ENCODE data around the gene SCNM1. TPM values are rescaled to one million over a fixed set of nuclear protein-coding genes. Genes with fewer than 3 reads are reported as not detected.
A peak's percentile ranks its signal among the peaks of the same experiment; 100 is the strongest.
"Not testable (repeated sequence)": the region's sequence is repeated elsewhere in the genome, so short reads cannot be mapped to it uniquely, and the experiment has no call there.

SCNM1 gene
- total RNA-seq, 6 experiments from 2014 or later = 7.5 to 13.2 (median 8.5) TPM

DNA sequence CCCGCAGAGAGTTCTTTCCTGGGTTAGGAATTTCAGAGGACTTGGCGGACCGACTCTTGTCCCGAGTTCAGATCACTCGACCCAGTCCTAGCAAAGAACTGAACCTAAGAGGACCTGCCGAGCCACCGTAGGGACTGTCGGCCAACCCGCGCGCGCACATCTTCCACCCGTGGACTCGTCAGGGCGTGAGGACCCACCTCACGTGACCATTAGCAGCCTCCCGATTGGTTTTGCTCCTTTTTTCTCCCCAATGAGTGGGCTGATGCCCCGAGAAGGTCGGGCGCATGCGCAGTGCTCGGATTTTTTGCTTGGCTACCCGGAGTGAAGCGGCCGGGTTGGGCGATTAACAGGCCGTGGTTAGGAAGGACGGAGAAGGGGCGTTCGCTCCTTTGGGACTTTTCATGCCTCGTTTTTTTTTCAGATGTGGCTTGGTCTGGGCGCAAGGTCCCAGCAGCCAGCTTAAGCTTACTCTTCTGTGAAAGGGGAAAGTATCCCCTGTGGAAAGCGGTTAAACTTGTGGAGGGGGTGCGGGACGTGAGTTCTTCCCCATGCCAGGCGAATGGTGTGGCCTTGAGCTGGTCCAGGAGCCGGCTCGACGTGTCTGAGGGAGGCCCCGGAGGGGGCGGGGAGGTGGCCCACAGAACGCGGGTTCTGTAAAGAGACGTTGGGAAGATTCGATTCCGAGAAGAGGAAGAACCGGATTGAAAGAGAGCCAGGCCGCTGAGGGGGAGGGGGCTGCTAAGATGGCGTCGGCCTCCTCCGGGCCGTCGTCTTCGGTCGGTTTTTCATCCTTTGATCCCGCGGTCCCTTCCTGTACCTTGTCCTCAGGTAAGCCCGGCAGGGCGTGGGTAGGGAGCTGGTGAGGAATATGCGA is 32.5 kb downstream of the SCNM1 start, which contains the start of gene PIP5K1A:
Gene PIP5K1A, plus strand, starts transcription at position 299 of the 874 bp plus-strand sequence. Its CDS starts 445 bp downstream, at position 744.
- H3K27ac ChIP-seq = peak within 1 kb of the TSS; percentile 59 to 78 (median 73)
- H3K36me3 ChIP-seq = peaks cover 0 to 6% (median 0%) of the 10 kb centered on the region in 4 donors
- no peaks in the 10 kb centered on the region for H3K27me3 ChIP-seq
- under 1% methylated on average over 40 of the region's 60 CpGs for WGBS (ENCODE audit: insufficient coverage, low coverage, low lambda C conversion rate, missing lambda C conversion rate)
- no peaks in the 10 kb centered on the region for H3K9me3 ChIP-seq
- TF ChIP-seq, protein P1, sequence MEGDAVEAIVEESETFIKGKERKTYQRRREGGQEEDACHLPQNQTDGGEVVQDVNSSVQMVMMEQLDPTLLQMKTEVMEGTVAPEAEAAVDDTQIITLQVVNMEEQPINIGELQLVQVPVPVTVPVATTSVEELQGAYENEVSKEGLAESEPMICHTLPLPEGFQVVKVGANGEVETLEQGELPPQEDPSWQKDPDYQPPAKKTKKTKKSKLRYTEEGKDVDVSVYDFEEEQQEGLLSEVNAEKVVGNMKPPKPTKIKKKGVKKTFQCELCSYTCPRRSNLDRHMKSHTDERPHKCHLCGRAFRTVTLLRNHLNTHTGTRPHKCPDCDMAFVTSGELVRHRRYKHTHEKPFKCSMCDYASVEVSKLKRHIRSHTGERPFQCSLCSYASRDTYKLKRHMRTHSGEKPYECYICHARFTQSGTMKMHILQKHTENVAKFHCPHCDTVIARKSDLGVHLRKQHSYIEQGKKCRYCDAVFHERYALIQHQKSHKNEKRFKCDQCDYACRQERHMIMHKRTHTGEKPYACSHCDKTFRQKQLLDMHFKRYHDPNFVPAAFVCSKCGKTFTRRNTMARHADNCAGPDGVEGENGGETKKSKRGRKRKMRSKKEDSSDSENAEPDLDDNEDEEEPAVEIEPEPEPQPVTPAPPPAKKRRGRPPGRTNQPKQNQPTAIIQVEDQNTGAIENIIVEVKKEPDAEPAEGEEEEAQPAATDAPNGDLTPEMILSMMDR (IDR thresholded peaks at IDR 0.05) = no peak
- peak; percentile 77 for TF ChIP-seq POLR2A (IDR thresholded peaks at IDR 0.05)
- peak within 1 kb of the TSS; percentile 74 to 83 (median 81) for H3K4me3 ChIP-seq
- ATAC-seq (peak; percentile 85 to 92 (median 90)), DNase-seq (peak; percentile 99)
- intact Hi-C loops (cut with DNase I) = loop anchor here in 1 of 2 donors (10.0 kb wide), 1 partner anchor 76 kb away; no protein-coding TSS in a partner anchor
- peaks cover 0 to 21% (median 0%) of the 10 kb centered on the region in 4 donors for H3K4me1 ChIP-seq

DNA sequence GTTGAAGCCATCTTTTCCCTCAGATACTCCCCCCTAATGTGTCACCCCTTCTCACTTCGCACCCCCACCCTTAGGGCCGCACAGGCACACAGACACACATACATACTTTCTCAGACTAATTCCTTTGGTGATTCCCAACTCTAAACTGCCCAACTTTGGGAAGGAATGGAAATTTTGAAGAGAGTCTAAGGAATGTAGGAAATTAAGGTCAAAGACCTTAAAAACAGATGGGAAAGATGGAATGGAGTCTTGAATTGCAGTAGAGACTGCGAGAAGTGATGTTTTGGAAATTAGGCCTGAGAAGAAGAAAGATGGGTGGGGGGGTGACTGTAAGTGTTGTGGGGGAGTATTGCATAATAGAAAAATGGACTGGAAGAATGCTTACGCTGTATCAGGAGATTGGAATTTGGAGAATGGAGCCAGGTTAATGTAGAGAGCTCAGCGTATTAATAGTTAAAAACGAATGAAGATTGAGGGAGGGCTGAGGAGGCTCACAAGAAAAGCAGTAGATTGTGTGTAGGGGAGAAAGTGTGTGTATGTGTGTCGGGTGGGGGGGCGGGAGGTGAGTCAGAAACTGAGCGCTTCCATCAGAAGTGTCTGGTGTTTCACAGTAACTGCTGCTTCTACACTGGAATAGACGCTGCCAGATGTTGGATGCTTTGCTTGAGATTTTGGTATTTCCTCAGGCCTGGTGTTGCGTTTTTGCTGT is 34.1 kb downstream of the SCNM1 start:
- no peak for ATAC-seq

DNA sequence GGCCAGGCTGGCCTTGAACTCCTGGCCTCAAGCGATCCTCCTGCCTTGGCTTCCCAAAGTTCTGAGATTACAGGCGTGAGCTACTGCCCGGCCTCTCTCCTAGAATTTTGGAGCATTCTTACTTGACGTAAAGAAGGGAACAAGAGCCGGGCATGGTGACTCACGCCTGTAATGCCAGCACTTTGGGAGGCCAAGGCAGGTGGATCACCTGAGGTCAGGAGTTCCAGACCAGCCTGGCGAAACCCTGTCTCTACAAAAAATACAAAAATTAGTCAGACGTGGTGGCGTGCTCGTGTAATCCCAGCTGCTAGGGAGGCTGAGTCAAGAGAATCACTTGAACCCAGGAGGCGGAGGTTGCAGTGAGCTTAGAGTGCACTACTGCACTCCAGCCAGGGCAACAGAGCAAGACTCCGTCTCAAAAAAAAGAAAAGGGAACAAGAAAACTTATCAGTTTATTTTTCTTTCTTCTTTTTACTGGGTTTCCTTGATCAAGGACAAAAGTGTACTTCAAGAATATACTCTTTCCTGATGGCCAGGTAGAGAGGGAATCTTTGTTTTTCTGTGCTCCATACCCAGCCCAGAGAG is 39.5 kb downstream of the SCNM1 start:
- 89% methylated on average over 12 of the region's 12 CpGs for WGBS (ENCODE audit: insufficient coverage, low coverage, low lambda C conversion rate, missing lambda C conversion rate)
- ATAC-seq; H3K4me3 ChIP-seq; H3K9me3 ChIP-seq; intact Hi-C loops (cut with DNase I); DNase-seq; H3K4me1 ChIP-seq; H3K27ac ChIP-seq; H3K27me3 ChIP-seq: not testable (repeated sequence)
- H3K36me3 ChIP-seq = peaks cover 0 to 30% (median 10%) of the 10 kb centered on the region in 4 donors

More for the DNA sequence above, 34.1 kb downstream of the SCNM1 start:
- H3K4me1 ChIP-seq = peaks cover 0 to 21% (median 0%) of the 10 kb centered on the region in 4 donors
- WGBS (ENCODE audit: insufficient coverage, low coverage, low lambda C conversion rate, missing lambda C conversion rate) = 35% methylated on average over 11 of the region's 11 CpGs
- peak overlapping the region; percentile 1 to 78 (median 73) for H3K27ac ChIP-seq
- H3K9me3 ChIP-seq = no peaks in the 10 kb centered on the region
- peaks cover 0 to 6% (median 0%) of the 10 kb centered on the region in 4 donors for H3K36me3 ChIP-seq
- TF ChIP-seq POLR2A (IDR thresholded peaks at IDR 0.05) = no peak
- TF ChIP-seq, protein P1 (IDR thresholded peaks at IDR 0.05) = no peak
- peak overlapping the region; percentile 74 to 83 (median 81) for H3K4me3 ChIP-seq
- intact Hi-C loops (cut with DNase I) = loop anchor here in 1 of 2 donors (5.0 to 10.0 kb wide), 2 partner anchors 47 to 75 kb away; no protein-coding TSS in a partner anchor
- no peaks in the 10 kb centered on the region for H3K27me3 ChIP-seq
- DNase-seq = no peak

DNA sequence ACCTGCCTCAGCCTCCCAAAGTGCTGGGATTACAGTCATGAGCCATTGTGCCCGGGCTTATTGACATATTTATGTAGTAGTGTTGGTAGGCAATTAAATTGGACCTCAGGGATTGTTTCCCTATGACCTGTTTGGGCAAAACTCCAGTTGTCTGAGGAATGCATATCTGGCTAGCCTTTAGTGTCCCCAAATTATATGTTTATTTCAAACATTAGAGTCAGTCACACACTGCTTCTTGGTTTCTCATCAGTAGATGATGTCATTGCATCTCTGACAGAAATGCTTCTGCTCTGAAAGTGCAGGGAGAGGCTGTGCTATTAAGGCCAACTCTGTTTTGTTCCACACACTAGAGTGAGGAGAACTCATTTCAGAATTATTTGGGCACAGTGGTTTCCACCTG is 44.9 kb downstream of the SCNM1 start:
- TF ChIP-seq, protein P1 (IDR thresholded peaks at IDR 0.05) = no peak
- no peak for TF ChIP-seq POLR2A (IDR thresholded peaks at IDR 0.05)
- intact Hi-C loops (cut with DNase I) = no loop called here
- H3K4me1 ChIP-seq = peaks cover 0 to 2% (median 0%) of the 10 kb centered on the region in 4 donors

More for the DNA sequence above, 44.9 kb downstream of the SCNM1 start:
- 67% methylated on average over 1 of the region's 1 CpG for WGBS (ENCODE audit: insufficient coverage, low coverage, low lambda C conversion rate, missing lambda C conversion rate)
- no peak overlapping the region for H3K27ac ChIP-seq
- H3K9me3 ChIP-seq = no peaks in the 10 kb centered on the region
- no peak for DNase-seq
- H3K4me3 ChIP-seq = no peak overlapping the region
- ATAC-seq = no peak
- no peaks in the 10 kb centered on the region for H3K27me3 ChIP-seq
- peaks cover 0 to 26% (median 10%) of the 10 kb centered on the region in 4 donors for H3K36me3 ChIP-seq

Data from right lobe of liver (tissue), 6 donors.